HG02970 (cell line): ENCODE data around the gene MIF.
"Not testable (repeated sequence)": the region's sequence is repeated elsewhere in the genome, so short reads cannot be mapped to it uniquely, and the experiment has no call there.

Source experiments
- ATAC-seq: cut with Tn5 transposase; IDR thresholded peaks from one replicate; pipeline ENCODE4 v1.9.1; 2021; ENCODE audit warnings: mild to moderate bottlenecking, moderate library complexity, moderate number of reproducible peaks; ENCODE audit not compliant: unreplicated experiment, low FRiP score

MIF gene

DNA sequence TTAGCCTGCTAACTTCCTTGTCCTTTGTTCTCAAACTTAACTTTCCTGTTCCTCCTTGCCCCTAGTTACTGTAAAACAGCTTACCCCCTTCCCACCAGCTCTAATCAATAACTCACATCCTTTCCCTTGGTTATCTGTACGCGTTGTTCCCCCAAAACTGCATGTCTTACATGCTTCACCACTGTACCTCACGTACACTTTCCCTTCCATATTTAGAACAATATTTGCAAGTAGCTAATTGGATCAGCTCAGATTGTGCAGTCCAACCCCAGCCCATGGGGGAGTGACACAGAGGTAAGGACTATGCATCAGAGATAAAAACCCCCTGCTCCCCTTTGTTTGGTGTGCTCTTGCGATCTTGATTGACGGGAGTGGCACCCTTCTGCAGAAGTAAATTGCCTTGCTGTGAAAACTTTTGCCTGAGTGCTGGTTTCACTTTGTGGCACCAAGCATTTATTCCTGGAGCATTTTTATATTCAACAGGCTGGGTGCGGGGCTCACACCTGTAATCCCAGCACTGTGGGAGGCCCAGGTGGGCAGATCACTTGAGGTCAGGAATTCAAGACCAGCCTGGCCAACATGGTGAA, 30.9 kb downstream of the MIF start:
- ATAC-seq, result no peak

DNA sequence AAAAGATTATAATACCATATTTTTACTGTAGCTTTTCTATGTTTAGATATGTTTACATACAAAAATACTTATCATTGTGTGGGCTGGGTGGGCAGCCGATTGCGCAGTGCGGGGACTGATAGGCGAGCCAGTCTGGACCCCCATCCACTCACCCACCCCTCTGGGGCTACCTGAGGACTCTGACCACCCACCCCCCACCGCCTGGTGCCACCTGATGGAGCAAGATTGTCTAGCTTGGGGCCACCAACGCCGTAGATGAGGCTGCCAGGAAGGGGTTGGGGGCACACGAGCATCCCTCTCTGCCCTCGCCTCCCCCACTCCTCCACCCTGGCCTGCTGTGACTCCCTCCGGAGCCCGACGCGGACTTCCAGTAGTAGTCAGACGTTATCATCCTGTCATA, 32.4 kb downstream of the MIF start:
- ATAC-seq, result no peak

DNA sequence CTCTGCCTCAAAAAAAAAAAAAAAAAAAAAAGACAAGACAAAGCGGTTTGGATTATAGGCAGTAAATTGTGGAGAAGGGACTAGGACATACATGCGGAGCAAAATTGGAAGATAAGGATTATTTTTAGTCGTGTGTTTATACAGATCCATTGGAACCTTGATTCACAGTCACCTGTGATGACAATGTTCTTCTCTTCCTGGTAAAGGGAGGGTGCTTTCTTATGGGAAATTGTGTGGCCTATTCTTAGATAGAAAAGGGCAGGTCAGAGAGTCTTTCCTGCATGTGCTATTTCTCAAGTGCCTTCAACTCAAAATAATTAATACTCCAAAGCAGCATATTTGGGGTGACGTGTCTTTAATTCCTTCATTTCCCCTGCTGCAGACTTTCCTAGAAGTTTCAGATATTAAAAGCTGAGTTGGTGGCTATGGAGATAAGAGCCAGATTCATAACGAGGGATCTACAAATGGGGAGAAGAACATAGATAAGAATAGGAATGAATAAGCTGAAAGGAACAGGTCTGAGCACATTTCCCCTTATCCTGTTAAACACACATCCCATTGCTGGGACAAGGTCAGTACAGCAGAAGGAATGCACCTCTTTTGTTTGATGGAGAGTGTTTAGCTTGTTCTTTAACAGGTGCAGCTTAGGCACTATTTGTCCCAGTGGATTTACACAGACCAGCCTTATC, 44.3 kb downstream of the MIF start:
- no peak for ATAC-seq

DNA sequence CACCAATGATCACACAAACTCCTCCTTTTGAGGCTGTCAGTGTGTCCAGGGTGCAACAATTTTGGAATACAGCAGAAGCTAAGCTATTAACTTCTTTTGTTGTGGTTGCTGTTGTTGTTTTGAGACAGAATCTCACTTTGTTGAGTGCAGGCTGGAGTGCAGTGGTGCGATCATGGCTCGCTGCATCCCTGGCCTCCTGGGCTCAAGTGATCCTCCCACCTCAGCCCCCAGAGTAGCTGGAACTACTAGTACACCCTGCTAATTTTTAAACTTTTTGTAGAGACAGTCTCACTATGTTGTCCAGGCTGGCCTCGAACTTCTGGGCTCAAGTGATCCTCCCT, 44.8 kb downstream of the MIF start:
- ATAC-seq, result no peak

DNA sequence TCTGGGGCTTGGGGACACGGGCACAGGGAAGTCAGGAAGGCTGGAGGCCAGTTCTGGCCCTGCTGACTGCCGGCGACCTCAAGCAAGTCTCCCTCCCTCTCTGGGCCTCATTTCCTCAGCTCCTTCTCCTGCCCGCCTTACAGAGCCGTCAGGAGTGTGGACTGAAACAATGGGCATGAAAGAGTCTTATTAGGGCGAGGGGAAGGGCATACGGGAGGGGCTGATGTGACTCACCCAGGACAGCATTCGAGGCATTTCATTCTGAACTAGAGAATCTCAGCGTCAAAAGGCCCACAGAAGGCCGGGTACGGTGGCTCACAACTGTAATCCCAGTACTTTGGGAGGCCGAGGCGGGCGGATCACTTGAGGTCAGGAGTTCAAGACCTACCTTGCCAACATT, 46.0 kb downstream of the MIF start:
- ATAC-seq, result not testable (repeated sequence)
